DND-41 (cell line): ENCODE results near the gene CEMIP.

Experiments
- EZH2 ChIP-seq: IDR thresholded peaks from 3 replicates; pipeline ENCODE4 v1.6.1; 2012; ENCODE audit warnings: borderline replicate concordance, low read depth, mild to moderate bottlenecking, moderate library complexity, low read length, inconsistent platforms; ENCODE audit not compliant: severe bottlenecking
- TF ChIP-seq, protein P1 (sequence below): IDR thresholded peaks from 2 replicates; pipeline ENCODE4 v1.5.1; 2012; ENCODE audit warnings: borderline replicate concordance, low read length, moderate library complexity, mild to moderate bottlenecking; ENCODE audit not compliant: poor library complexity, severe bottlenecking; ENCODE audit errors: extremely low read depth

DNA sequence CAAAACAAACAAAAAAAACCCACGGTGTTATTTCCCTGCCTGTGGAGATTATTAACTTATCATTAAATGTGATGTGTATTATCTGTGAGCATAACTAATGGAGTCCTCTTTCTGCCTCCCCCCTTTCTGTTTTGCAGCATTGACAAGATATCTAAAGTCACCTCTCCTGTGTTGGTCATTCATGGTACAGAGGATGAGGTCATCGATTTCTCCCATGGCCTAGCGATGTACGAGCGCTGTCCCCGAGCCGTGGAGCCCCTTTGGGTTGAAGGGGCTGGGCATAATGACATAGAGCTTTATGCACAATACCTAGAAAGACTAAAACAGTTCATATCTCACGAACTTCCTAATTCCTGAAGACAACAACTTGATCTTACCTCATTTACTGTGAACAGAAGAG lies 25.2 kb upstream of the CEMIP start:
- TF ChIP-seq, protein P1, sequence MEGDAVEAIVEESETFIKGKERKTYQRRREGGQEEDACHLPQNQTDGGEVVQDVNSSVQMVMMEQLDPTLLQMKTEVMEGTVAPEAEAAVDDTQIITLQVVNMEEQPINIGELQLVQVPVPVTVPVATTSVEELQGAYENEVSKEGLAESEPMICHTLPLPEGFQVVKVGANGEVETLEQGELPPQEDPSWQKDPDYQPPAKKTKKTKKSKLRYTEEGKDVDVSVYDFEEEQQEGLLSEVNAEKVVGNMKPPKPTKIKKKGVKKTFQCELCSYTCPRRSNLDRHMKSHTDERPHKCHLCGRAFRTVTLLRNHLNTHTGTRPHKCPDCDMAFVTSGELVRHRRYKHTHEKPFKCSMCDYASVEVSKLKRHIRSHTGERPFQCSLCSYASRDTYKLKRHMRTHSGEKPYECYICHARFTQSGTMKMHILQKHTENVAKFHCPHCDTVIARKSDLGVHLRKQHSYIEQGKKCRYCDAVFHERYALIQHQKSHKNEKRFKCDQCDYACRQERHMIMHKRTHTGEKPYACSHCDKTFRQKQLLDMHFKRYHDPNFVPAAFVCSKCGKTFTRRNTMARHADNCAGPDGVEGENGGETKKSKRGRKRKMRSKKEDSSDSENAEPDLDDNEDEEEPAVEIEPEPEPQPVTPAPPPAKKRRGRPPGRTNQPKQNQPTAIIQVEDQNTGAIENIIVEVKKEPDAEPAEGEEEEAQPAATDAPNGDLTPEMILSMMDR, result no peak
- TF ChIP-seq EZH2, result no peak
